Erythroblast (primary cell): ENCODE data around the gene TINAGL1.

Source experiments
- GATA1 ChIP-seq: IDR thresholded peaks from 2 replicates; pipeline ENCODE4 v1.6.1; 2011; ENCODE audit warnings: low read depth, mild to moderate bottlenecking, control low read depth, low read length, moderate library complexity
- POLR2A ChIP-seq: IDR thresholded peaks from 2 replicates; pipeline ENCODE4 v1.6.1; 2011; ENCODE audit warnings: mild to moderate bottlenecking, low read length

DNA sequence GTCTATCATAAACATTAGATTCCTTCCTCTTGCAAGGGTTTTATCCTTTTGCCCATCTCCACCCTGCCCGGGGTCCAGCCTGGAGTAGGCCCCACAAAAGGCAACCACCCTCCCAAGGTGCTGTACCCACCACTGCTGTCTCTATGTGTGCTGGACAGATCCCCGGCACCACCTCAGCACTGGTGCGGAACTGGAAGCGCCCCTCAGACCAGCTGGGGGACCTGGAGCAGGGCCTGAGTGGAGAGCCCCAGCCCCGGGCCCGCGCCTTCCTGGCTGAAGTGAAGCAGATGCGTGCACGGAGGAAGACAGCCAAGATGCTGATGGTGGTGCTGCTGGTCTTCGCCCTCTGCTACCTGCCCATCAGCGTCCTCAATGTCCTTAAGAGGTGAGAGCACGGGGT lies 47.0 kb downstream of the TINAGL1 start:
- no peak for TF ChIP-seq POLR2A
- TF ChIP-seq GATA1, result no peak
